H1 (cell line): ENCODE data around the gene DHRS9. TPM values are rescaled to one million over a fixed set of nuclear protein-coding genes. Genes with fewer than 3 reads are reported as not detected.

Experiments used
- CTCF ChIA-PET: fragments of 300-600 bp; sonication (Branson Sonifier 250); formaldehyde crosslinking; loops from one replicate; lab custom pipeline; 2021; ENCODE audit not compliant: partially characterized antibody; lab: Charles Lee
- POLR2A ChIA-PET: fragments of 300-600 bp; sonication (Branson Sonifier 250); formaldehyde crosslinking; loops from one replicate; lab custom pipeline; 2021; ENCODE audit warnings: inconsistent platforms; ENCODE audit not compliant: partially characterized antibody; lab: Charles Lee
- DNase-seq, 2 experiments: peaks; one replicate each; pipeline versions ENCODE4 v3.0.0 to v3.0.0-alpha.2; 2010 to 2022; ENCODE audit warnings: low spot score in 2 of 2, low read depth in 1 of 2, mixed read lengths in 1 of 2
- FAIRE-seq: peaks from 2 replicates; lab custom pipeline; 2011; peaks lifted over from hg19 to GRCh38; lab: Jason Lieb, UNC
- H2AFZ ChIP-seq: 2 replicates; pipeline ENCODE4 v1.8.1; 2012; ENCODE audit warnings: low read length, inconsistent platforms
- H2AK5ac ChIP-seq: 2 replicates; pipeline ENCODE4 v1.6.1; 2013; ENCODE audit warnings: low read depth, low read length
- H2BK120ac ChIP-seq: replicated peaks from 2 replicates; pipeline ENCODE3; 2013; ENCODE audit warnings: low read depth, low read length, inconsistent platforms
- H2BK12ac ChIP-seq: 2 replicates; pipeline ENCODE4 v1.6.1; 2013; ENCODE audit warnings: low read depth, low read length
- H2BK15ac ChIP-seq: 2 replicates; pipeline ENCODE4 v1.6.1; 2013; ENCODE audit warnings: low read length
- H2BK20ac ChIP-seq: 2 replicates; pipeline ENCODE4 v1.6.1; 2013; ENCODE audit warnings: low read length
- H2BK5ac ChIP-seq: 2 replicates; pipeline ENCODE4 v1.6.1; 2013; ENCODE audit warnings: low read depth, low read length
- H3K14ac ChIP-seq: 2 replicates; pipeline ENCODE4 v1.6.1; 2013; ENCODE audit warnings: inconsistent platforms; ENCODE audit not compliant: insufficient read length
- H3K18ac ChIP-seq: 2 replicates; pipeline ENCODE4 v1.6.1; 2013; ENCODE audit warnings: low read length; ENCODE audit errors: extremely low read depth
- H3K23ac ChIP-seq: 2 replicates; pipeline ENCODE4 v1.6.1; 2013; ENCODE audit warnings: inconsistent platforms; ENCODE audit not compliant: insufficient read length
- H3K23me2 ChIP-seq: 2 replicates; pipeline ENCODE4 v1.6.1; 2013; ENCODE audit warnings: low read depth, low read length
- H3K27ac ChIP-seq: 2 replicates; pipeline ENCODE4 v1.6.1; 2011; ENCODE audit warnings: low read depth, low read length, inconsistent platforms
- H3K27me3 ChIP-seq, 4 experiments: replicated peaks in 1 of 4; 1 replicate in 1 of 4; 2 replicates in 3 of 4; pipeline versions ENCODE4 v1.6.1 to v1.8.1; 2011 to 2013; ENCODE audit warnings: low read length in 3 of 4, mild to moderate bottlenecking in 3 of 4, inconsistent platforms in 2 of 4, mixed read lengths in 2 of 4, moderate library complexity in 1 of 4; ENCODE audit not compliant: control insufficient read depth in 3 of 4, insufficient read depth in 3 of 4; ENCODE audit errors: extremely low read depth in 1 of 4
- H3K36me3 ChIP-seq, 4 experiments: 2 replicates each; pipeline versions ENCODE4 v1.6.1 to v1.8.1; 2011 to 2013; ENCODE audit warnings: mild to moderate bottlenecking in 4 of 4, low read length in 3 of 4, moderate library complexity in 2 of 4, control low read depth in 1 of 4, inconsistent platforms in 1 of 4; ENCODE audit not compliant: insufficient read depth in 4 of 4, control insufficient read depth in 2 of 4
- H3K4ac ChIP-seq: replicated peaks from 2 replicates; pipeline ENCODE3; 2013; ENCODE audit warnings: low read length, low read depth, mixed read lengths, inconsistent platforms; ENCODE audit not compliant: insufficient read length
- H3K4me1 ChIP-seq, 4 experiments: replicated peaks in 1 of 4; 1 replicate in 1 of 4; 2 replicates in 3 of 4; pipeline versions ENCODE4 v1.6.1 to v1.8.1; 2011 to 2013; ENCODE audit warnings: low read length in 3 of 4, inconsistent platforms in 2 of 4, mixed read lengths in 1 of 4; ENCODE audit not compliant: insufficient read depth in 4 of 4, control insufficient read depth in 3 of 4
- H3K4me2 ChIP-seq, 2 experiments: 2 replicates each; pipeline versions ENCODE4 v1.6.1 to v1.8.1; 2011 to 2013; ENCODE audit warnings: low read depth in 2 of 2, low read length in 2 of 2, control low read depth in 1 of 2, inconsistent platforms in 1 of 2, mild to moderate bottlenecking in 1 of 2; ENCODE audit not compliant: insufficient read depth in 1 of 2
- H3K4me3 ChIP-seq, 4 experiments: fragments of 200-600, 300-600 bp in 1 of 4; sonication (generic), shearing (Covaris generic), sonication (Bioruptor Twin) in 1 of 4; 2 replicates each; pipeline versions ENCODE4 v1.5.1 to v1.8.1; 2011 to 2016; ENCODE audit warnings: low read length in 4 of 4, low read depth in 3 of 4, control low read depth in 2 of 4, inconsistent platforms in 2 of 4, mild to moderate bottlenecking in 2 of 4, mixed read lengths in 1 of 4, moderate library complexity in 1 of 4; ENCODE audit not compliant: insufficient read depth in 2 of 4; ENCODE audit errors: extremely low read depth in 1 of 4
- H3K56ac ChIP-seq: replicated peaks from 2 replicates; pipeline ENCODE3; 2013; ENCODE audit warnings: low read depth, mild to moderate bottlenecking, mixed read lengths, low read length, inconsistent platforms; ENCODE audit not compliant: insufficient read length
- H3K79me1 ChIP-seq: 2 replicates; pipeline ENCODE4 v1.6.1; 2013; ENCODE audit warnings: low read depth, low read length, control low read depth
- H3K79me2 ChIP-seq, 2 experiments: 2 replicates each; pipeline versions ENCODE4 v1.6.1 to v1.8.1; 2012 to 2013; ENCODE audit warnings: low read length in 2 of 2, mild to moderate bottlenecking in 2 of 2, inconsistent platforms in 1 of 2; ENCODE audit not compliant: insufficient read depth in 2 of 2, control insufficient read depth in 1 of 2
- H3K9ac ChIP-seq, 4 experiments: replicated peaks in 1 of 4; 1 replicate in 1 of 4; 2 replicates in 3 of 4; pipeline versions ENCODE4 v1.6.1 to v1.8.1; 2011 to 2013; ENCODE audit warnings: low read depth in 3 of 4, low read length in 3 of 4, control low read depth in 2 of 4, mild to moderate bottlenecking in 2 of 4, moderate library complexity in 2 of 4, inconsistent platforms in 1 of 4; ENCODE audit errors: extremely low read depth in 1 of 4
- H3K9me3 ChIP-seq, 2 experiments: 2 replicates each; pipeline versions ENCODE4 v1.6.1 to v1.8.1; 2012 to 2013; ENCODE audit warnings: mild to moderate bottlenecking in 2 of 2, moderate library complexity in 2 of 2, control low read depth in 1 of 2, inconsistent platforms in 1 of 2, low read depth in 1 of 2, low read length in 1 of 2, mixed read lengths in 1 of 2; ENCODE audit not compliant: insufficient read depth in 2 of 2
- H4K20me1 ChIP-seq, 2 experiments: replicated peaks in 1 of 2; 2 replicates each; pipeline versions ENCODE3 to v1.8.1; 2011 to 2013; ENCODE audit warnings: inconsistent platforms in 2 of 2, low read length in 2 of 2, mild to moderate bottlenecking in 1 of 2; ENCODE audit not compliant: insufficient read depth in 2 of 2, control insufficient read depth in 1 of 2
- H4K5ac ChIP-seq: 2 replicates; pipeline ENCODE4 v1.6.1; 2013; ENCODE audit warnings: low read length, low read depth, mixed read lengths, inconsistent platforms; ENCODE audit not compliant: insufficient read length
- H4K8ac ChIP-seq: 2 replicates; pipeline ENCODE4 v1.8.0; 2013; ENCODE audit warnings: mild to moderate bottlenecking, moderate library complexity, low read length, inconsistent platforms; ENCODE audit not compliant: insufficient read depth; ENCODE audit errors: extremely low read depth
- H4K91ac ChIP-seq: replicated peaks from 2 replicates; pipeline ENCODE3; 2013; ENCODE audit warnings: low read length, mixed read lengths, inconsistent platforms; ENCODE audit not compliant: insufficient read length
- CBX5 ChIP-seq: fragments of 300-800, 300-1000 bp; sonication (generic); IDR thresholded peaks from 2 replicates; pipeline ENCODE4 v1.7.1; 2016; ENCODE audit warnings: antibody characterized with exemption, low read length, low read depth
- TAF1 ChIP-seq: IDR thresholded peaks from 2 replicates; pipeline ENCODE4 v1.6.1; 2011; ENCODE audit warnings: mild to moderate bottlenecking, low read depth, low read length
- WGBS, 2 experiments: shearing (Covaris generic) in 1 of 2; methylation state at CpG; one replicate each; pipeline versions ENCODE4 v1.1.6 to v1.1.7; 2013 to 2015; ENCODE audit warnings: low lambda C conversion rate in 2 of 2, mixed read lengths in 2 of 2, inconsistent platforms in 1 of 2, low coverage in 1 of 2, missing lambda C conversion rate in 1 of 2; ENCODE audit not compliant: insufficient replicate concordance in 2 of 2, insufficient coverage in 1 of 2, insufficient read length in 1 of 2; ENCODE audit errors: extremely low coverage in 1 of 2, missing lambda C conversion rate in 1 of 2; 5-methylcytosine and 5-hydroxymethylcytosine counted together
- polyA plus RNA-seq, 7 experiments: library from polyadenylated mRNA; depleted of rRNA in 3 of 7; stranded (reverse) in 5 of 7; unstranded in 2 of 7; fragments of >200 nt in 5 of 7; fragments of 200-250 nt in 2 of 7; gene quantifications; 1 replicate in 5 of 7; 2 replicates in 1 of 7; 4 replicates in 1 of 7; pipeline versions ENCODE4 v1.2.1 to v1.2.3, GENCODE V29; 2011 to 2013; ENCODE audit warnings: missing spikeins in 2 of 7, mixed read lengths in 2 of 7
- total RNA-seq: library from RNA; stranded (reverse); fragmentation: NEBNext Ultra II Directional; extraction: Animal tissue kit (Norgen Biotek cat#: 25700); gene quantifications from 2 replicates; pipeline ENCODE4 v1.2.1, GENCODE V29; 2021

The DHRS9 gene
- total and polyA plus RNA-seq, 2 of the 8 experiments (the other 6 are each of a cell fraction or from before 2014, with no cell fraction given), result not detected

- Histone ChIP-seq H2BK120ac (no peak overlapping the region), H3K23ac (no peak overlapping the region), H3K9ac (no peak overlapping the region), H2BK5ac (no peak overlapping the region), H2AFZ (no peak overlapping the region), H3K14ac (no peak overlapping the region), H4K20me1 (no peaks in the 10 kb centered on the region), H4K5ac (no peak overlapping the region), H3K79me1 (no peaks in the 10 kb centered on the region), H4K91ac (no peak overlapping the region), H3K23me2 (no peaks in the 10 kb centered on the region), H2BK15ac (no peak overlapping the region), H3K4me2 (no peak overlapping the region), H2BK12ac (no peak overlapping the region), H3K4me3 (no peak overlapping the region), H4K8ac (no peak overlapping the region), H3K36me3 (no peaks in the 10 kb centered on the region), H3K27ac (no peak overlapping the region), H2AK5ac (no peak overlapping the region), H2BK20ac (no peak overlapping the region), H3K18ac (no peak overlapping the region), H3K4me1 (0 out of 7 replicates have a peak, but pooled peaks cover 0 to 3% (median 0%) of the 10 kb centered on the region in 4 experiments), H3K79me2 (no peaks in the 10 kb centered on the region), H3K9me3 (no peaks in the 10 kb centered on the region), H3K56ac (no peak overlapping the region), H3K4ac (no peak overlapping the region), H3K27me3 (no peaks in the 10 kb centered on the region)
- TF ChIP-seq CBX5, result no peak
- TF ChIP-seq TAF1, result no peak
- DNase-seq (no peak), FAIRE-seq (no peak)
- ChIA-PET POLR2A (no interaction called here), CTCF (interaction anchor here (0.6 to 1.5 kb wide), 2 partner anchors 18 to 135 kb away, joined by 3 to 5 read pairs; no protein-coding TSS in a partner anchor)
- WGBS, 2 experiments, result 92% methylated on average over 4 of the region's 4 CpGs; no CpG with 5 or more reads in 1 of the 2 experiments
Observed at GRCh38 chr2:169082995-169083394, 13.6 kb downstream of the DHRS9 start.
